ENCODE measurements around the gene BTG3.

GRCh38 chr21:17554120-17554519 lies 58.6 kb downstream of the BTG3 start:
- TF ChIP-seq CTCF (IDR thresholded peaks at IDR 0.05) = no peak
- no peak for TF ChIP-seq POLR2A (IDR thresholded peaks at IDR 0.05)

All from right lobe of liver (tissue), 4 donors.